ENCODE measurements around the gene MBNL2. TPM values are rescaled to one million over a fixed set of nuclear protein-coding genes. Genes with fewer than 3 reads are reported as not detected.
A peak's percentile ranks its signal among the peaks of the same experiment; 100 is the strongest.

The MBNL2 gene
- total and polyA plus RNA-seq, 2 experiments from 2014 or later: 46.7 to 79.5 TPM

GRCh38 chr13:97330448-97330847 is 108.3 kb downstream of the MBNL2 start:
- H3F3A ChIP-seq (ENCODE audit: insufficient read depth): peaks cover 8% of the 10 kb centered on the region; the same call in 1 of the 2 replicates
- no peaks in the 10 kb centered on the region for H3K9me3 ChIP-seq (ENCODE audit: low read depth)
- no peak overlapping the region for H2AFZ ChIP-seq
- TF ChIP-seq EZH2phosphoT487 (IDR thresholded peaks at IDR 0.05; ENCODE audit: insufficient read depth, low read depth) (no peak), EZH2 (IDR thresholded peaks at IDR 0.05; ENCODE audit: insufficient read depth, poor library complexity, severe bottlenecking) (no peak)
- H3K79me2 ChIP-seq (ENCODE audit: insufficient read depth): peaks cover 89% of the 10 kb centered on the region
- H3K9me2 ChIP-seq (ENCODE audit: insufficient read depth): no peaks in the 10 kb centered on the region
- in situ Hi-C loops (cut with MboI): no loop called here
- no peak overlapping the region for H3K4me2 ChIP-seq (ENCODE audit: unreplicated experiment)
- H3K4me3 ChIP-seq: no peak overlapping the region
- no peaks in the 10 kb centered on the region for H3K27me3 ChIP-seq (replicated peaks; ENCODE audit: insufficient read depth)
- H3K4me1 ChIP-seq (ENCODE audit: insufficient read depth): peaks cover 22% of the 10 kb centered on the region
- no peak overlapping the region for H3K27ac ChIP-seq
- peaks cover 3% of the 10 kb centered on the region; the same call in 1 of the 2 replicates for H4K20me1 ChIP-seq (ENCODE audit: insufficient read depth)
- peaks cover 3% of the 10 kb centered on the region; the same call in 1 of the 2 replicates for H3K36me3 ChIP-seq (ENCODE audit: low read depth)
- no peak for DNase-seq
- H3K9ac ChIP-seq: no peak overlapping the region
- 97 to 98% methylated on average over 2 of the region's 2 CpGs for WGBS, 2 experiments (ENCODE audit: low coverage in 1 of 2, low lambda C conversion rate in 2 of 2, missing lambda C conversion rate in 2 of 2)

- Histone ChIP-seq H3K9me3 (ENCODE audit: low read depth) (no peaks in the 10 kb centered on the region), H4K20me1 (ENCODE audit: insufficient read depth) (peaks cover under 1% of the 10 kb centered on the region; the same call in 1 of the 2 replicates), H3K36me3 (ENCODE audit: low read depth) (peaks cover 7% of the 10 kb centered on the region; the same call in 1 of the 2 replicates), H3K9ac (no peak overlapping the region), H3K9me2 (ENCODE audit: insufficient read depth) (no peaks in the 10 kb centered on the region), H3K4me1 (ENCODE audit: insufficient read depth) (peaks cover 19% of the 10 kb centered on the region), H2AFZ (no peak overlapping the region), H3K27me3 (replicated peaks; ENCODE audit: insufficient read depth) (no peaks in the 10 kb centered on the region), H3F3A (ENCODE audit: insufficient read depth) (peaks cover 8% of the 10 kb centered on the region; the same call in 1 of the 2 replicates), H3K4me2 (ENCODE audit: unreplicated experiment) (no peak overlapping the region), H3K27ac (no peak overlapping the region), H3K4me3 (no peak overlapping the region), H3K79me2 (ENCODE audit: insufficient read depth) (peaks cover 72% of the 10 kb centered on the region)
- 17 to 18% methylated on average over 4 of the region's 4 CpGs for WGBS, 2 experiments (ENCODE audit: low coverage in 1 of 2, low lambda C conversion rate in 2 of 2, missing lambda C conversion rate in 2 of 2)
- DNase-seq: no peak
- in situ Hi-C loops (cut with MboI): no loop called here
- TF ChIP-seq EZH2 (IDR thresholded peaks at IDR 0.05; ENCODE audit: insufficient read depth, poor library complexity, severe bottlenecking) (no peak), EZH2phosphoT487 (IDR thresholded peaks at IDR 0.05; ENCODE audit: insufficient read depth, low read depth) (no peak)
Observed at GRCh38 chr13:97332742-97333141, 110.6 kb downstream of the MBNL2 start.

- Histone ChIP-seq H3K4me2 (ENCODE audit: unreplicated experiment) (no peak overlapping the region), H3K9me2 (ENCODE audit: insufficient read depth) (no peaks in the 10 kb centered on the region), H2AFZ (no peak overlapping the region), H3K27me3 (replicated peaks; ENCODE audit: insufficient read depth) (no peaks in the 10 kb centered on the region), H3K9ac (no peak overlapping the region), H3K4me1 (ENCODE audit: insufficient read depth) (0 out of 2 replicates have a peak, but pooled peaks cover 6% of the 10 kb centered on the region), H3F3A (ENCODE audit: insufficient read depth) (peaks cover 3% of the 10 kb centered on the region), H4K20me1 (ENCODE audit: insufficient read depth) (no peaks in the 10 kb centered on the region; the same call in 1 of the 2 replicates), H3K36me3 (ENCODE audit: low read depth) (peaks cover 7% of the 10 kb centered on the region; the same call in 1 of the 2 replicates), H3K27ac (no peak overlapping the region), H3K9me3 (ENCODE audit: low read depth) (no peaks in the 10 kb centered on the region), H3K4me3 (no peak overlapping the region), H3K79me2 (ENCODE audit: insufficient read depth) (peaks cover 61% of the 10 kb centered on the region)
- in situ Hi-C loops (cut with MboI): no loop called here
- TF ChIP-seq EZH2phosphoT487 (IDR thresholded peaks at IDR 0.05; ENCODE audit: insufficient read depth, low read depth) (no peak), EZH2 (IDR thresholded peaks at IDR 0.05; ENCODE audit: insufficient read depth, poor library complexity, severe bottlenecking) (no peak)
- 73 to 85% methylated on average over 6 of the region's 6 CpGs for WGBS, 2 experiments (ENCODE audit: low coverage in 1 of 2, low lambda C conversion rate in 2 of 2, missing lambda C conversion rate in 2 of 2)
- peak; percentile 14 for DNase-seq
Observed at GRCh38 chr13:97333983-97334382, 111.8 kb downstream of the MBNL2 start.

GRCh38 chr13:97334690-97335089 is 112.6 kb downstream of the MBNL2 start:
- Histone ChIP-seq H3F3A (ENCODE audit: insufficient read depth) (peaks cover 7% of the 10 kb centered on the region), H3K79me2 (ENCODE audit: insufficient read depth) (peaks cover 60% of the 10 kb centered on the region), H3K36me3 (ENCODE audit: low read depth) (peaks cover 7% of the 10 kb centered on the region; the same call in 1 of the 2 replicates), H3K4me1 (ENCODE audit: insufficient read depth) (peaks cover 9% of the 10 kb centered on the region), H3K9me2 (ENCODE audit: insufficient read depth) (no peaks in the 10 kb centered on the region), H4K20me1 (ENCODE audit: insufficient read depth) (no peaks in the 10 kb centered on the region; the same call in 1 of the 2 replicates), H3K4me3 (no peak overlapping the region), H3K4me2 (ENCODE audit: unreplicated experiment) (no peak overlapping the region), H2AFZ (no peak overlapping the region), H3K9ac (no peak overlapping the region), H3K9me3 (ENCODE audit: low read depth) (no peaks in the 10 kb centered on the region), H3K27ac (no peak overlapping the region), H3K27me3 (replicated peaks; ENCODE audit: insufficient read depth) (no peaks in the 10 kb centered on the region)
- TF ChIP-seq EZH2 (IDR thresholded peaks at IDR 0.05; ENCODE audit: insufficient read depth, poor library complexity, severe bottlenecking) (no peak), EZH2phosphoT487 (IDR thresholded peaks at IDR 0.05; ENCODE audit: insufficient read depth, low read depth) (no peak)
- in situ Hi-C loops (cut with MboI): no loop called here
- DNase-seq: no peak
- 96 to 97% methylated on average over 3 of the region's 3 CpGs for WGBS, 2 experiments (ENCODE audit: low coverage in 1 of 2, low lambda C conversion rate in 2 of 2, missing lambda C conversion rate in 2 of 2)
